Endothelial cell of umbilical vein (primary cell): Measurements from ENCODE around the gene ATP2B2. TPM values are rescaled to one million over a fixed set of nuclear protein-coding genes. Genes with fewer than 3 reads are reported as not detected.

Source experiments
- BruUV-seq: library from RNA; stranded (reverse); fragments of 400-500 nt; replicated peaks from 2 replicates; lab custom pipeline; 2021; lab: Mats Ljungman, UMichigan
- CTCF ChIA-PET: fragments of 300-600, 350-600 bp; sonication (Branson Sonifier 250); formaldehyde crosslinking; loops from one replicate; lab custom pipeline; 2021; ENCODE audit warnings: antibody characterized with exemption, inconsistent platforms; lab: Charles Lee
- POLR2A ChIA-PET: fragments of 300-600, 350-600 bp; sonication (Branson Sonifier 250); formaldehyde crosslinking; loops from one replicate; lab custom pipeline; 2021; ENCODE audit warnings: antibody characterized with exemption, inconsistent platforms; lab: Charles Lee
- DNase-seq: peaks from one replicate; pipeline ENCODE4 v3.0.0-alpha.2; 2011; ENCODE audit warnings: low read depth, low spot score
- FAIRE-seq: peaks from 2 replicates; lab custom pipeline; 2011; peaks lifted over from hg19 to GRCh38; lab: Jason Lieb, UNC
- H2AFZ ChIP-seq: 2 replicates; pipeline ENCODE4 v1.6.0; 2012; ENCODE audit warnings: low read depth, low read length, control low read depth, inconsistent platforms
- H3K27ac ChIP-seq: 2 replicates; pipeline ENCODE4 v1.5.1; 2011; ENCODE audit warnings: low read depth, mild to moderate bottlenecking, control low read depth, low read length, moderate library complexity; ENCODE audit not compliant: insufficient read depth
- H3K27me3 ChIP-seq, 2 experiments: 2 replicates each; pipeline versions ENCODE4 v1.6.0 to v1.6.1; 2011; ENCODE audit warnings: low read length in 2 of 2, mixed read lengths in 1 of 2; ENCODE audit not compliant: control insufficient read depth in 2 of 2, insufficient read depth in 2 of 2
- H3K36me3 ChIP-seq, 2 experiments: 2 replicates in 1 of 2; 3 replicates in 1 of 2; pipeline ENCODE4 v1.5.1; 2011; ENCODE audit warnings: low read length in 2 of 2, mild to moderate bottlenecking in 1 of 2, moderate library complexity in 1 of 2; ENCODE audit not compliant: control insufficient read depth in 2 of 2, insufficient read depth in 2 of 2; ENCODE audit errors: extremely low read depth in 1 of 2
- H3K4me1 ChIP-seq: 3 replicates; pipeline ENCODE4 v1.5.1; 2011; ENCODE audit warnings: mild to moderate bottlenecking, low read length; ENCODE audit not compliant: control insufficient read depth, insufficient read depth; ENCODE audit errors: extremely low read depth
- H3K4me2 ChIP-seq: 2 replicates; pipeline ENCODE4 v1.6.1; 2011; ENCODE audit warnings: low read length, control low read depth, mixed read lengths; ENCODE audit not compliant: insufficient read depth
- H3K4me3 ChIP-seq, 3 experiments: fragments of 200-600 bp in 1 of 3; sonication (generic), shearing (Covaris generic) in 1 of 3; replicated peaks in 1 of 3; 2 replicates each; pipeline ENCODE4 v1.5.1; 2011 to 2016; ENCODE audit warnings: control low read depth in 3 of 3, low read length in 3 of 3, mild to moderate bottlenecking in 2 of 3, inconsistent platforms in 1 of 3, low read depth in 1 of 3, moderate library complexity in 1 of 3; ENCODE audit not compliant: insufficient read depth in 1 of 3
- H3K79me2 ChIP-seq: 2 replicates; pipeline ENCODE4 v1.6.0; 2012; ENCODE audit warnings: low read length, inconsistent platforms; ENCODE audit not compliant: control insufficient read depth, insufficient read depth
- H3K9ac ChIP-seq: replicated peaks from 2 replicates; pipeline ENCODE3; 2011; ENCODE audit warnings: low read length, control low read depth; ENCODE audit not compliant: insufficient read depth; ENCODE audit errors: extremely low read depth
- H3K9me1 ChIP-seq: replicated peaks from 3 replicates; pipeline ENCODE4 v1.6.0; 2011; ENCODE audit warnings: mild to moderate bottlenecking, low read length; ENCODE audit not compliant: control insufficient read depth, insufficient read depth; ENCODE audit errors: extremely low read depth
- H3K9me3 ChIP-seq: replicated peaks from 2 replicates; pipeline ENCODE4 v1.5.1; 2012; ENCODE audit warnings: low read length, inconsistent platforms; ENCODE audit not compliant: control insufficient read depth, insufficient read depth
- H4K20me1 ChIP-seq: replicated peaks from 2 replicates; pipeline ENCODE3; 2011; ENCODE audit warnings: mild to moderate bottlenecking, low read length; ENCODE audit not compliant: control insufficient read depth, insufficient read depth; ENCODE audit errors: extremely low read depth
- CTCF ChIP-seq, 2 donors: IDR thresholded peaks; 1 replicate in 1 of 2; 2 replicates in 1 of 2; pipeline ENCODE4 v1.5.1; 2011; ENCODE audit warnings: low read length in 2 of 2, mild to moderate bottlenecking in 2 of 2, moderate library complexity in 2 of 2, control low read depth in 1 of 2, inconsistent platforms in 1 of 2, low read depth in 1 of 2; ENCODE audit not compliant: insufficient read depth in 1 of 2; ENCODE audit errors: extremely low read depth in 1 of 2
- EZH2 ChIP-seq: IDR thresholded peaks from 2 replicates; pipeline ENCODE4 v1.6.1; 2012; ENCODE audit warnings: borderline replicate concordance, low read depth, mild to moderate bottlenecking, moderate library complexity, low read length, inconsistent platforms; ENCODE audit not compliant: severe bottlenecking
- FOS ChIP-seq: IDR thresholded peaks from 2 replicates; pipeline ENCODE4 v1.6.1; 2011; ENCODE audit warnings: mild to moderate bottlenecking, low read length, moderate library complexity, borderline replicate concordance; ENCODE audit not compliant: insufficient read depth
- GATA2 ChIP-seq: IDR thresholded peaks from 2 replicates; pipeline ENCODE4 v1.7.0; 2011; ENCODE audit warnings: low read depth, mild to moderate bottlenecking, moderate library complexity, mixed read lengths, low read length; ENCODE audit not compliant: insufficient read length, insufficient read depth
- JUN ChIP-seq: IDR thresholded peaks from 2 replicates; pipeline ENCODE4 v1.6.1; 2011; ENCODE audit warnings: borderline replicate concordance, low read depth; ENCODE audit not compliant: insufficient read length, insufficient read depth
- MAX ChIP-seq: IDR thresholded peaks from 2 replicates; pipeline ENCODE4 v1.6.1; 2011; ENCODE audit not compliant: insufficient read depth, insufficient read length
- MYC ChIP-seq: IDR thresholded peaks from one replicate; pipeline ENCODE4 v1.6.1; 2011; ENCODE audit warnings: mild to moderate bottlenecking, low read depth, low read length
- POLR2A ChIP-seq: IDR thresholded peaks from 2 replicates; pipeline ENCODE4 v1.6.1; 2012; ENCODE audit warnings: low read depth, mild to moderate bottlenecking, control low read depth, low read length
- POLR2AphosphoS5 ChIP-seq: IDR thresholded peaks from 2 replicates; pipeline ENCODE4 v1.6.1; 2012; ENCODE audit warnings: low read depth, mild to moderate bottlenecking, control low read depth, low read length, moderate library complexity; ENCODE audit not compliant: insufficient read depth
- dilution Hi-C: fragments of 300-500 bp; cut with MboI; formaldehyde crosslinking; loops from one replicate; pipeline ENCODE4 v1.15.0; 2019; ENCODE audit warnings: low sequenced_read_pairs; ENCODE audit not compliant: extremely low pct_ligation_motif_present
- intact Hi-C: fragments of 100-400 bp; cut with micrococcal nuclease; formaldehyde crosslinking; loops from one replicate; pipeline ENCODE4 v1.10.0; 2022
- polyA plus RNA-seq, 4 experiments: library from polyadenylated mRNA; depleted of rRNA in 3 of 4; stranded (reverse) in 3 of 4; unstranded in 1 of 4; fragments of >200 nt; gene quantifications; 2 replicates each; pipeline versions ENCODE4 v1.2.1 to v1.2.3, GENCODE V29; 2011 to 2012; ENCODE audit warnings: missing spikeins in 1 of 4
- total RNA-seq: library from RNA; stranded (reverse); gene quantifications from 2 replicates; pipeline ENCODE4 v1.2.3, GENCODE V29; 2021

ATP2B2 gene
- total and polyA plus RNA-seq, 2 donors (not counting 3 experiments of a cell fraction or from before 2014, with no cell fraction given) = not detected

DNA sequence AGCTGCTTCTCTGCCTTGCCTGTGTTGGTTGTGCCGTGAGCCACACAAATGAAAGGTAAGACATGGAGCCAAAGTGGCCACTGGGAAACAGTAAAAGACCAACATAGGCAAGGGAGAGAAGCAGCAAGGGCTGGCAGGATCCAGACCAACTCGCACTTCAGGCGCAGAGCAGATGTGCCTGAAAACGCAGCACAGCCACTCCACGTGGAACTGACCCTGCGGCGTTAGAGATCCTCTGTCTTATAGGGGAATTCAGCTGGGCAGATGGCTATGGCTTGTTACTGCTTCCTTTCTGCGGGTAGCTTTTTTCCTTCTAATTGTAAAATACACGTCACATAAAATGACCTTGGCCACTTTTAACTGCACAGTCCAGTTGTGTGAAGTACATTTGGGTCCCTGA, 202.3 kb downstream of the ATP2B2 start:
- H3K79me2 ChIP-seq = no peaks in the 10 kb centered on the region
- no peaks in the 10 kb centered on the region for H3K9me3 ChIP-seq
- FAIRE-seq = no peak
- no peaks in the 10 kb centered on the region for H3K9me1 ChIP-seq
- no peak for DNase-seq
- intact Hi-C loops (no loop called here), dilution Hi-C loops (no loop called here)
- TF ChIP-seq POLR2A (peak; percentile 32), MAX (no peak), FOS (no peak), JUN (no peak), GATA2 (no peak)
- H3K4me1 ChIP-seq = peaks cover 3% of the 10 kb centered on the region
- H3K4me2 ChIP-seq = no peak overlapping the region
- ChIA-PET CTCF (no interaction called here), POLR2A (no interaction called here)
- H4K20me1 ChIP-seq = no peaks in the 10 kb centered on the region
- H3K36me3 ChIP-seq = peaks cover 44 to 56% of the 10 kb centered on the region in 2 experiments
- no peak overlapping the region for H2AFZ ChIP-seq
- H3K9ac ChIP-seq = no peak overlapping the region
- H3K4me3 ChIP-seq = no peak overlapping the region
- BruUV-seq = no TSS peak
- H3K27ac ChIP-seq = no peak overlapping the region
- no peaks in the 10 kb centered on the region for H3K27me3 ChIP-seq

DNA sequence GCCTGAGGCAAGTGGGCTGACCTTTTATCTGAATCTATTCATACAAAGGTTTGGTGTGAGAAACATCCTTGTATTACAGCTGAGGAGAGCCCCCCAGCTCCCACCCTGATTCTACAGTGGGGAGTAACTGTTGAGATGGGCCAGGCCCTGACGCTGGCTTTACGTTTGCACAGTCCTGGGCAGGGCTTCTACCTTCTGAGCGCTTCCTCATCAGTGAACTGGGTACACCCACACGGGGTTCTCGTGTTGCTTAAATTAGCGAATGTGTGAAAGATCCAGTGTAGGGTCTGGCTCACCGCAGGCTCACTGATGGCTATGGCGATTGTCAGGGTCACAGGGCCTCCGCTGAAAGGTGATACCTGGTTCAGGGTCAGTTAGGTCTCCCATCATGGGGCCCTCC, 205.3 kb downstream of the ATP2B2 start:
- H3K79me2 ChIP-seq = no peaks in the 10 kb centered on the region
- H3K27me3 ChIP-seq = no peaks in the 10 kb centered on the region
- H3K36me3 ChIP-seq = peaks cover 28 to 48% of the 10 kb centered on the region in 2 experiments
- DNase-seq (no peak), FAIRE-seq (no peak)
- intact Hi-C loops (no loop called here), dilution Hi-C loops (no loop called here)
- no peak overlapping the region for H3K4me2 ChIP-seq
- H4K20me1 ChIP-seq = no peaks in the 10 kb centered on the region
- no peak overlapping the region for H3K27ac ChIP-seq
- ChIA-PET POLR2A (no interaction called here), CTCF (interaction anchor here (0.9 to 1.0 kb wide), 2 partner anchors 10 to 13 kb away, joined by 3 read pairs; no protein-coding TSS in a partner anchor)
- TF ChIP-seq MYC (no peak), JUN (no peak), FOS (no peak), GATA2 (no peak), MAX (no peak), CTCF (IDR thresholded peaks at IDR 0.05; ENCODE audit: extremely low read depth in 1 of 2, insufficient read depth in 1 of 2, low read depth in 1 of 2, low read length in 2 of 2) (no peak), POLR2AphosphoS5 (no peak), POLR2A (no peak), EZH2 (no peak)
- no peaks in the 10 kb centered on the region for H3K9me1 ChIP-seq
- peaks cover 3% of the 10 kb centered on the region for H3K4me1 ChIP-seq
- H3K4me3 ChIP-seq = no peak overlapping the region
- BruUV-seq = no TSS peak
- H3K9me3 ChIP-seq = no peaks in the 10 kb centered on the region
- H2AFZ ChIP-seq = no peak overlapping the region
- H3K9ac ChIP-seq = no peak overlapping the region
